Stimulated activated CD4-positive, alpha-beta T cell treated with anti-CD3 and anti-CD28 coated beads, Interleukin-1b, Interleukin-23, amount 100 ng/mL, for 1 hour (primary cell): Measurements from ENCODE around the gene JUNB.

Experiments used
- DNase-seq, 2 donors: peaks; one replicate each; pipeline ENCODE4 v3.0.0-alpha.2; 2020; ENCODE audit warnings: low read depth in 2 of 2

JUNB gene

DNA sequence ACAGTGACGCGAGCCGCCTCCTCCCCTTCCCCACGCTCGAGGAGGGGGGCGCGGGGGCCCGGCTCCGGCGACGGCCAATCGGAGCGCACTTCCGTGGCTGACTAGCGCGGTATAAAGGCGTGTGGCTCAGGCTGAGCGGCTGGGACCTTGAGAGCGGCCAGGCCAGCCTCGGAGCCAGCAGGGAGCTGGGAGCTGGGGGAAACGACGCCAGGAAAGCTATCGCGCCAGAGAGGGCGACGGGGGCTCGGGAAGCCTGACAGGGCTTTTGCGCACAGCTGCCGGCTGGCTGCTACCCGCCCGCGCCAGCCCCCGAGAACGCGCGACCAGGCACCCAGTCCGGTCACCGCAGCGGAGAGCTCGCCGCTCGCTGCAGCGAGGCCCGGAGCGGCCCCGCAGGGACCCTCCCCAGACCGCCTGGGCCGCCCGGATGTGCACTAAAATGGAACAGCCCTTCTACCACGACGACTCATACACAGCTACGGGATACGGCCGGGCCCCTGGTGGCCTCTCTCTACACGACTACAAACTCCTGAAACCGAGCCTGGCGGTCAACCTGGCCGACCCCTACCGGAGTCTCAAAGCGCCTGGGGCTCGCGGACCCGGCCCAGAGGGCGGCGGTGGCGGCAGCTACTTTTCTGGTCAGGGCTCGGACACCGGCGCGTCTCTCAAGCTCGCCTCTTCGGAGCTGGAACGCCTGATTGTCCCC lies at the start of gene JUNB:
Gene JUNB (plus strand): TSS at position 142 of the 706 bp plus-strand sequence. CDS start 286 bp downstream, at position 428.
- peak; percentile 91 to 97 for DNase-seq

DNA sequence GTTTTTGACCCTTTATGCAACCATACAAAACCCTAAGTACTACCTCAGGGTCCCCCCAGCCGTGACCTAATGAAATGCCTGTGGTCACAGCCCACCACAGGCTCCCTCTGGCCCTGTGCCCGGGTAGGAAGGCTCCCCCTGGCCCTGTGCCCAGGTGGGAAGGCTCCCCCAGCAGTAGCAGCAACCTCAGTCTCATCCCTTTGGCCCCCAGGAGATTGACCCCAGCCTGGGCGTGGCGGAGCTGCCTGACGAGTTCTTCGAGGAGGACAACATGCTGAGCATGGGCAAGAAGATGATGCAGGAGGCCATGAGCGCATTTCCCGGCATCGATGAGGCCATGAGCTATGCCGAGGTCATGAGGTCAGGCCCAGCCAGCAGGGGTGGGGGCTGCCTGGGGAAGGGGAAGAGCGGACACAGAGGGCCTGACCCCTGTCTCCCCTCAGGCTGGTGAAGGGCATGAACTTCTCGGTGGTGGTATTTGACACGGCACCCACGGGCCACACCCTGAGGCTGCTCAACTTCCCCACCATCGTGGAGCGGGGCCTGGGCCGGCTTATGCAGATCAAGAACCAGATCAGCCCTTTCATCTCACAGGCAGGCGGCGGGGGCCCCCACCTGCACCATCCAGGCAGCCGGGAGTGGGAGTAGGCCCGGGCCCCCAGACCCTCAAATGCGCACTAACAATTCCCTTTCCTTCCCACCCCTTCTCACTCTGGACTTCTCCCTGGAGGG lies 46.0 kb upstream of the JUNB start:
- no peak for DNase-seq

DNA sequence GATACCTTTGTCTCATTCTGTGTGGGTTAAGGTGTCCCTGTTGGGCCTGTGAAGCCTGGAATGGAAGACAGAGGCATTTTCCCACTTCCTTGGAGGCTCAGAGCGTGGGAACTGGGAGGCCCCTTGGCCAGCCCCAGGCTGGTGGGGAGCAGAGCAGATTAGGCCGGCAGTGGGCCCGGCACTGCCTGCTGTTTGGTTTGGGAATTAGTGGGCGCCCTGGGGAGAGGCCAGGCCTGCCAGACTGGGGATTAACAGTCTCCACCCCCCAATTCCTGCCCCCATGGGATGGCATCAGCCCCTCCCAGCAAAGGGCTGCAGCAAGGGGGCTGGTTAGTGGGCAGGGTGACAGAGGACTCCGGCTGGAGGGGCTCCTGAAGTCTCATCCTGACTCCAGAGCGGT lies 42.8 kb upstream of the JUNB start:
- no peak for DNase-seq

DNA sequence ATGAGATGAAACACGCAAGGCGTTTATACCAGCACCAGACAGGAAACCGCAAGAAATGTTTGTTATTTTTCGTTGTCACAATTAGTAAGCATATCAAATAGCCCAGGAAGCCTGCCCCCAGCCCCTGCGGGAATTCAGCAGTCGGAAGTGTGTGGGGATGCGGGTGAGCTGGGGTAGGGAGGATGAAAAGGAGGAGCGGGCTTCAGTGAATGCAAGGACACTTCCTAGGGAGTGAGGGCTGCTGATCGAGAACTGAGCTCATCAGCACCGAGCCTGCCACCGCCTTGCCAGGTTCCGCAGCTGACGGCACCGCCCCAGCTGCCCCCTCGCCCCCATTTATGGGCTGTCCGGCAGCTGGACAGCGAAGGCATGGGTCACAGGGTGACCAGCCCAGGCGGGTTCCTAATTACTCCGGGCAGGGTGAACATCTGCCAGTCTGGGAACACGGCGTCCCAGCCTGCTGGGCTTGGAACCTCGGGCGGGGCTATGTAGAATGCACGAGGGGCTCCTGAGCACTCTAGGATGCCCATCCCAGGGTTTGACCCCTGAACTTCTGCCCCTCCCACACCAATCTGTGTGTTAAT lies 41.3 kb upstream of the JUNB start:
- no peak for DNase-seq

DNA sequence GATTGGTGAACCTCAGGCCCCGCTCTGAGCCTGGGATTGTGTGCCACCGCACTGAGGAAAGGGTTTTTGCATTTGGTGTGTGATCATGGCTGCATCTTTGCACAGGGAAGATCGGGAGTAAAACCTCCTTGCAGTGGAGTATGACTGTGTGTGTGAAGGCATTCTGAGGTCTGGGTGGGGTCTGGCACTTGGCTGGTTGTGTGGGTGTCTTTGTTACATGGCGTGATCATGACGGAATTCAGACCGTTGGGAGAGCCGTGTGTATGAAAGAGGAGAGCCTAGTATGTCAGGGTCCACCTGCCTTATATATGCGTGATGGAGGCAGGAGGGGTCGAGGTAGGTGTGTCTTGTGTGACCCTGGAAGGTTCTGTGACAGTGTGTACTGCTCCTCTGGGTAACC lies 40.4 kb upstream of the JUNB start:
- no peak for DNase-seq

DNA sequence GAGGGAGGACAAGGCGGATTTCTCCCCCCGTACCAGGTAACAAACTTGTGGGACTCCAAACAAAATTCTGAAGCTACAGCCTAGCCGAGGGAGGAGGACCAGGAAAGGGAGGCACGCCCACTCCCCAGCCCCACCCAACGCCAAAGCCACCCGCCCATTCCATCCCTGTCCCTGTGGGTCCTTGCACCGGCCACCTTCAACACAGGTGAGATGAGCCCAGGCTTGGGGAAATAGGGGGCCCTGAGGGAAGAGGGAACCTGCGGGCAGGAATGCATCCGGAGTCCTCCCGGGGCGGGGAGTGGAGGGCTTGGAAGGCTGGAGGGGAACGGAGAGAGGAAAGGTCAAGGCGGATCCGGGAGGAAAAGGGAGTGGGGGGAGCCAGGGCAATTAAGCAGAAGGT lies 39.7 kb upstream of the JUNB start, which contains the start of gene BEST2:
Gene BEST2 (plus strand): TSS at position 157 of the 400 bp plus-strand sequence. CDS start 802 bp downstream, outside the sequence.
- no peak for DNase-seq

DNA sequence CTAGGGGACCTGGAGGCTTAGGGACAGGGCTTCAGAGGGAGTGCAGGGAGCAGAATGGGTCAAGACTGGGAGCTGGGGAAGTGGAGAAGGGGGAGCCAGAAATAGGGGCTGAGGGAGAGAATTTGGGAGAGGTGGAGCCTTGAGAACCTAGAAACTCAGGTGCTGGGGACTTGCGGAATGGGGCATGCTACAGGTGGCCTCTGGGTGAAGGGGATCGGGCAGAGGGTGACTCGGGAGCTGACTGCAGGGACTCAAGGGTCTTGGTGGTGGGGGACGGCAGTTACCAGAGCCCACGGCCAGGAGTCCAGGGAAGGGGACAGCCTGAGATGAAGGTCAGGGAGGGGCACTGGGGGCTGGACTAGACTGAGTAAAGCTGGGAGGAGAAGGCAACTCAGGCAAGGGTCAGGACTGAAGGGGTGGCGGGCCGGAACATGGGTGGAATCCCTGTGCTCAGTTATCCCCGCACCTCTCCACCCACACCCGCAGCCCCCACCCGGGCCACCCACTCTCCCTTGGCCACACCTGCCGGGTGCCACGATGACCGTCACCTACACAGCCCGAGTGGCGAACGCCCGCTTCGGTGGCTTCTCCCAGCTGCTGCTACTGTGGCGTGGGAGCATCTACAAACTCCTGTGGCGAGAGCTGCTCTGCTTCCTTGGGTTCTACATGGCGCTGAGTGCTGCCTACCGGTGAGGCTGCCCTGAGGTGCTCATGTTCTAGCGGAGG lies 39.1 kb upstream of the JUNB start:
- DNase-seq = no peak

DNA sequence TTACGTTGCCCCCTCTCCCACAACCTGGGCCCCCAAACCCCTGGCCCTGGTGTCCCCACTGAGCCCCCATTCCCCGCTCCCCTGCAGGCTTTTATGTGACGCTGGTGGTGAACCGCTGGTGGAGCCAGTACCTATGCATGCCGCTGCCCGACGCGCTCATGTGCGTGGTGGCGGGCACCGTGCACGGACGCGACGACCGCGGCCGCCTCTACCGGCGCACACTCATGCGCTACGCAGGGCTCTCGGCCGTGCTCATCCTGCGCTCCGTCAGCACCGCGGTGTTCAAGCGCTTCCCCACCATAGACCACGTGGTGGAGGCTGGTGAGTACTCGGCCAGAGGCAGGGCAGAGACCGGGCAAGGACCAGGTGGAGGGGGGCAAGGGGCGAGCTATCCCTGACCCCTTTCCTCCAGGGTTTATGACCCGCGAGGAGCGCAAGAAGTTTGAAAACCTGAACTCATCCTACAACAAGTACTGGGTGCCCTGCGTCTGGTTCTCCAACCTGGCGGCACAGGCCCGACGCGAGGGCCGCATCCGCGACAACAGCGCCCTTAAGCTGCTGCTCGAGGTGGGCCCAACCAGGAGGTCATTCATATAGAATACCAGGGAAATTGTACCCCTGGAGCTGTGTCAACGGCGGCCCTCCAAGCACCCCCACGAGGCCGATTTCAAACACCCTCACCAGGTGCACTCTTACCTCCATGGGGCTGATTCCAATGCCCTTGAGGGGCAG lies 36.7 kb upstream of the JUNB start:
- no peak for DNase-seq

DNA sequence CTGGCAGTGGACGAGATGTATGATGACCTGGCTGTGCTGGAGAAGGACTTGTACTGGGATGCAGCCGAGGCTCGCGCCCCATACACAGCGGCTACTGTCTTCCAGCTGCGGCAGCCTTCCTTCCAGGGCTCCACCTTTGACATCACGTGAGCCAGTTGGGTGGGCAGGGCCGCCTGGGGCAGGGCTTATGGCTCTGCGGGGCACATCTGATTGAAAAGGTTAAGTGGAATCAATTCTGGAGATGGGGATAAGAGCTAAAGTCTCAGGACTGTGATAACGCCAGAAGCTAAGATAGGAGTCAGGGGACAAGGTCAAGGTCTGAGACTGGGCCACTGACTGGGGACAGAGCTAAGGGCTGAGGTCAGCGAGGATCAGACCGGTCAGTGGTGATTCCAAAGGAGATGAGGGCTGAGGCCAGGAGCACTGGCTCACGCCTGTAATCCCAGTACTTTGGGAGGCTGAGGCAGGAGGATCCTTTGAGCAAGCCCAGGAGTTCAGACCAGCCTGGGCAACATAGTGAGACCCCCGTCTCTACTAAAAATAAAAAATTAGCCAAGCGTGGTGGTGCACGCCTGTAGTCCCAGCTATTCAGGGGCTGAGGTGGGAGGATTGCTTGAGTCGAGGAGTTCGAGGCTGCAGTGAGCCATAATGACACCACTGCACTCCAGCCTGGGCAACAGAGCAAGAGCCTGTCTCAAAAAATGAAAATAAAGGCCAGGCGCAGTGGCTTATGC lies 35.0 kb upstream of the JUNB start:
- DNase-seq = no peak

DNA sequence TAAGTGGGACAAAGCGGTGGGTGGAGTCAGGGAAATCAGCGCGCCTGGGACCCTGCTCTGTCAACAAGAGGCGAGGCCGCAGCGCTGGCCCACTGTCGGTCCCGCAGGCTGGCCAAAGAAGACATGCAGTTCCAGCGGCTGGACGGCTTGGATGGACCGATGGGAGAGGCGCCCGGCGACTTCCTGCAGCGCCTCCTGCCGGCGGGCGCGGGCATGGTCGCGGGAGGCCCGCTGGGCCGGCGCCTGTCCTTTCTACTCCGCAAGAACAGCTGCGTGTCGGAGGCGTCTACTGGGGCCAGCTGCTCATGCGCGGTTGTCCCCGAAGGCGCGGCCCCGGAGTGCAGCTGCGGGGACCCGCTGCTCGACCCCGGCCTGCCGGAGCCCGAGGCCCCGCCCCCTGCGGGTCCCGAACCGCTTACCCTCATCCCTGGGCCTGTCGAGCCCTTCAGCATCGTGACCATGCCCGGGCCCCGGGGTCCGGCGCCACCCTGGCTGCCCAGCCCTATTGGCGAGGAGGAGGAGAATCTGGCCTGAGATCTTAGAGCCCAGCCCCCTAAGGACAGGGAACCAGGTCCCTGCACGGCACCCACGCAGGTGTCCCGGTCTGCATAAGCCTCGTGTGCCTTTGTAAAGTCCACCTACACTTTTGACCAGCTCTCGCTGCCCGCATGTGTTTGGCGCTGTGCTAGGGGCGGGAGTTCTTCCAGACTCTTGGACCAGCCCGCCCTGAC lies 33.6 kb upstream of the JUNB start:
- peak in 1 of 2 donors; percentile 49 for DNase-seq

DNA sequence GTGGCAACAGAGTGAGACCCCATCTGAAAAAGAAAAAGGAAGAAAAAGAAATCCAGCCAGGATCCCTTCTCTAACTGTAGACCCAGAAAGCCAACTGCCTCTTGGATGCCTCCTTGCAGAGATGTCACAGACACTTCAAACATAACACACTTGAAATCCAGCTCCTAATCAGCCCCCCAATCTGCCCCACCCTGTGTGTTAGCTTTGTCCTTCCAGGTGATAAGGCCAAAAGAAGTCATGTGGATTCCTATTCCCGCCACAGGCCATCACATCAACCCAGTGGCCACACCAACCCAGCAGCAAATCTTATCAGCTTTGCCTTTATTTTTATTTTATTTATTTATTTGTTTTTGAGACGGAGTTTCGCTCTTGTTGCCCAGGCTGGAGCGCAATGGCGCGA lies 31.6 kb upstream of the JUNB start:
- DNase-seq = no peak

DNA sequence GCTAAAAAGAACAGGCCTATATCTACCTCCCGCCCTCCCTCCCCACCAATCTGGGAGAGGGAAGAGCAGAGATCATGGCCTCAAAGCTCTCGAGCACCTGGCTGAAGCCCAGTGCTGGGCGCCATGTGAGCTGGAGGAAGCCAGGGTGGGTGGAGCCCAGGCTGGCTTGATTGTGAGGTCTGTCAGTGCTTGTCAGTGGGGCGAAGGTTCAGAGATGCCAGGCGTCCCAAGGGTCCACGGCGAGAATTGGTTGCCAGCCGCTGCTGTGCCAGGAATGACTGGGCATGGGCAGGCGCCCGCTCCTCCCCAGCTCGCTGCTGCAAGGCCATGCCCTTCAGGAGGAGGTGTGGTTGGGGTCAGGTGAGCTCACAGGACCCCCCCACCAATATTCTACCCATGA lies 28.2 kb upstream of the JUNB start:
- no peak for DNase-seq

DNA sequence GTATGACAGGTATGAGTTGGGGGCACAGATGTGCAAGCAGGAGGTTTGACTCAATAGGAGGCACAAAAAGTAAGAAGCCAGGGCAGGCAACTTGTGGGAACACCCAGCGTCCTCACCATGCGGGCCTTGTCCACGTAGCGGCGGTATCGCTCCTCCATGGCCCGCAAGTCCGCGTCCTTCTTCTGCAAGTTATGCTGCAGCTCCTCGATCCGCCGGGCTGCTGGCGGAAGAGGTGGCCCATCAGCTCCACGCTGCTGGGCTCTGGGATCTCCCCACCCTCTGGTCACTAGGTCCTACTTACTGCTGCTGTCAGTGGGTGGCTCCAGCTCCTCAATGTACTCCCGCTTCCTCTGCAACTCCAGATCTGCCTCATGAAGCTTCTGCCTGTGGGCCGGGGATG lies 26.6 kb upstream of the JUNB start:
- no peak for DNase-seq

DNA sequence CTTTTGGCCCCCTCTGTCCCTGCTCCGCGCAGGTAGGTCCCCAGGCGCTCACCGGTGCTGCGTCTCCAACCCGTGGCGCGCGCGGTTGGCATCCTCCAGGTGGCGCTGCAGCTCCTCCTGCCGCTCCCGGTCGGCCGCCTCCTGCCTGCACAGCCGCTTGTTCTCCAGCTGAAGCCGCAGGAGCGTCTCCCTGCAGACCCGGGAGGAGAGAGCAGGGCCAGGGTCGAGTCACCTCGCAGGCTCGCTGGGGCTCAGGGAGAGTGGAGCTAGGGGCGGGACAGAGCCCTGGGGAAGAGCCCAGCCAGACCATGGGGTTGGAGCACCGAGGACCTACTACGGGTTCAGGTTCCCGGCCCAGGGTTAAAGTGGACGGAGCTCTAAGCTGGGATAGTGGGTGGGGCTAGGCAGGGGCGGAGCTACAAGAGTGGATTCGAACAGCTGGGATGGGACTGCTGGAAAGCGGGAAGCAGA lies 25.2 kb upstream of the JUNB start:
- DNase-seq = peak in 1 of 2 donors; percentile 57

DNA sequence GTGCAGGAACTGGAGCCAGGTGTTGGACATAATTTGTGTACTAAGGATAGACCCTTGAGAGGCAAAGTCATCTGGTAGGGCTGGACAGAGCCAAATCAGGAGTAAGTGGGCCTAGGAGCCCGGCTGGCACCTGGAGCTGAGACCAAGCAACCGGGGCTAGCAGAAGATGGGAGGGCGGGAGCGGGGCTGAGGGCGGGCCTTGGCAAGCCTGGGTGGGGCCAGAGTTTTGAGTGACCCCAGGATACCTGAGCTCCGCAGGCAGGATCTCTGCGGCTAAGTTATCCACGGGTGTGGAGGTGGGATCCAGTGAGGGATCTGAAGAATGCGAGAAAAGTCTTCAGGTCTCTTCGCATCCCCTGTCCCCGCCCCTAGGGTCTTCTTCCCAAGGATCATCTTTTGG lies 24.1 kb upstream of the JUNB start:
- DNase-seq = no peak

DNA sequence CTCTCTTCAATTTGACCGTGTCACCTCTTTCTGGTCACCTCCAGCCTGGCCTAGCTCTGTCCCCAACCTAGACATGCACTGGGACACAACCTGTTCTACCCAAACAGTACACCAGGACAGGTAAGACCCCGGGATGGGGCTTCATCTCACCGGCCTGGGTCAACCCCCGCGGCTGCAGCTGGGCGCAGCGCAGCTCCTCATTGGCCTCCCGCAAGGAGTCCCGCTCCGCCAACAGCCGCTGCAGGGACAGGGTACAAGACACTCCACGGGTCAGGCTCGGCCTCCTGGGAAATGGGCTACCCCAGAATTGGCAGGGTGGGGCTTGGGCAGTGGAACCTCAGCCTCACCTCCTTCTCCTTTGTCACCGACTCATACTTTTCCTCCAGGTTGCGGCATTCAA lies 23.6 kb upstream of the JUNB start:
- no peak for DNase-seq

DNA sequence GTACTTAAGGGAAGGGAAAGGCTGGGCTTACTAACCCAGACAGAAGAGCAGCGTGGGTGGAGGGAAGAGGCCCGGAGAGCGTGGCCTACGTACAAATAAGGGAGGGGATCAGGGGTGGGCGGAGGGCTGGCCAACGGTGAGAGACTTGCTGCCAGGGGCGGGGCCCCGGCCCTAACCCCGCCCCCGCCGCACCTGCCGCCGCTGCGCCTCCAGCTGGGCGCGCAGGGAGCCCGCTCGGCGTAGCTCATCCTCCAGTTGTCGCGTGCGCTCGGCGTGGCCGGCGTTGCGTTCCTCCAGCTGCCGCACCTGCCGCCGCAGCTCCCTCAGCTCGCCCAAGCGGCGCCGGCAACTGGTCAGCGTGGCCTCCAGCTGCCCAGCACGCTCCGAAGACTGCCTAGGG lies 21.6 kb upstream of the JUNB start:
- DNase-seq = peak in 1 of 2 donors; percentile 46

DNA sequence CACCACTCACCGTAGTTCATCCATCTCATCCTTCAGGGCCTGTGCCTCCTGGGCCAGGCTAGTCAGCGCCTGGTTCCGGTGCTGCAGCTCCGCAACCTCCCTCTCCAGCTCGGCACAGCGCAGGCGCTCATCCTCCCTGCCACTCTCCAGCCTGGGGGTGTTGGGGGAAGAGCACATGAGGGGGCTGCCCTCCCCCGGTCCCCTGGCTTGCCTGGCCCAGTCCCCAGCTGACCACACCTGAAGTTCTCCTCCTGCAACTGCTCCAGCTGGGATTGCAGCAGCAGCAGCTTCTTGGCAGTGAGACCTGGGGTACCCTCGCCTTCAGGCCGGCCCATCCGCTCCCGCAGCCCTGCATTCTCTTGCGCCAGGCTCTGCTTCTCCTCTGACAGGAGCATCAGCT lies 20.4 kb upstream of the JUNB start:
- no peak for DNase-seq

DNA sequence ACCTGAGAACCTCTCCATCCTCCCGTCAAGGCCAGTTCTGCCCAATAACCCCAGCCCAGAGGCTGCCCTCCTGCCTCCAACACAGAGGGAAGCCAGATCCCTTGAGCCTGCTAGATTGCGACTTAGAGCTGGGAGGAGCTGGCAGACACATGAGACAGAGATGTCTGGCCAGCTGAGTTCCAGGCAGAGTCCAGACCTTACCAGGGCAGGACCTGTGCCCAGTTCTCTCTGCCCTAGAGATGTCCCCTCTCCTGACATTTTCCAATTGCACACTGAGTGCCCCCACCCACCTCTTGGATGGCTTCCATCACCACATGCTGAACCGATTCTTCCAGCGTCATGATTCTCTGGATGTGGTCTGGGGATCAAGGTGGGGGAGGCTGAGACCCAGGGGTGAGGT lies 19.0 kb upstream of the JUNB start:
- DNase-seq = no peak

DNA sequence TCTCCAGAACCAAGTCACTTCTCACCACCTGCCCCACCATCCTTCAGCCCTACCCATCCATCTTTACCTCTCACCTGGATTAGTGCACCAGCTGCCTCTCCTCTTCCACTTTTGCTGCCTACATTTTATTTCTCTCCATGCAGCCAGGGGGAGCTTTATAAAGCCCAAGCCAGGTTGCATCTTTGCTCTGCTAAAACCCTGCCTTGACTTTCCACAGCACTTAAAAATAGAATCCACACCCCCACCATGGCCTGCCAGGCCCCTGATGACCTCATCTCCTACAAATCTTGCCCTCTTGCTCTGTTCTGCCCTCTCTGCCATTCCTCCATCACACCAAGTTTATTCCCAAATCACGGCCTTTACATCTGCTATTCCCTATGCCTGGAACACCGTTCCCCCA lies 17.7 kb upstream of the JUNB start:
- no peak for DNase-seq
